SK-N-SH (cell line): ENCODE results near the gene CPNE7.

Source experiments
- RAD21 ChIP-seq: IDR thresholded peaks from 2 replicates; pipeline ENCODE4 v1.6.1; 2012; ENCODE audit warnings: mild to moderate bottlenecking, low read length
- RXRA ChIP-seq: IDR thresholded peaks from 2 replicates; pipeline ENCODE4 v1.4.0; 2012; ENCODE audit warnings: low read depth, mild to moderate bottlenecking, borderline replicate concordance
- YY1 ChIP-seq: IDR thresholded peaks from 2 replicates; pipeline ENCODE4 v1.4.0; 2012; ENCODE audit warnings: low read depth, mild to moderate bottlenecking
- TF ChIP-seq, protein P1 (sequence below): fragments of 200-600 bp; sonication (generic); IDR thresholded peaks from 2 replicates; pipeline ENCODE4 v1.6.1; 2017; ENCODE audit warnings: antibody characterized with exemption, mild to moderate bottlenecking, moderate library complexity
- TF ChIP-seq, protein P2 (sequence below): IDR thresholded peaks from 2 replicates; pipeline ENCODE4 v1.6.1; 2012; ENCODE audit warnings: mild to moderate bottlenecking, low read depth, low read length, moderate library complexity
- TF ChIP-seq, protein P3 (sequence below): IDR thresholded peaks from 2 replicates; pipeline ENCODE4 v1.4.0; 2012; ENCODE audit warnings: low read depth

DNA sequence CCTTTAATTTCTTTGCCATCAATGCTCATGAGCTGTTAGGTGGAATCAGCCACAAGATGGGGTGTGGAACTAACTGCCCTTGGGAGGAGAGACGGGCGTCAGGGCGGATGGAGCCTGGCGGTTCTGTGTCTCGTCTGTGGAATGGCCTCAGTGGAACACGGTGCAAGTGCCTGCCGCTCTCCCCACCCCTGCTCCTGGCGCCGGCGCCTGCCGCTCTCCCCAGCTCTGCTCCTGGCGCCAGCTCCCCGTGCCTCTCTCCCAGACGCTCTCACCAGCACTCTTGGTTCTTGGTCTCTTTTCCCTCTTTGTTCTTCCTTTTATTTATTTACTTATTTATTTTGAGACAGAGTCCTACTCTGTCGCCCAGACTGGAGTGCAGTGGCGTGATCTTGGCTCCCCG lies 28.3 kb upstream of the CPNE7 start:
- TF ChIP-seq RXRA: no peak
- TF ChIP-seq, protein P1, sequence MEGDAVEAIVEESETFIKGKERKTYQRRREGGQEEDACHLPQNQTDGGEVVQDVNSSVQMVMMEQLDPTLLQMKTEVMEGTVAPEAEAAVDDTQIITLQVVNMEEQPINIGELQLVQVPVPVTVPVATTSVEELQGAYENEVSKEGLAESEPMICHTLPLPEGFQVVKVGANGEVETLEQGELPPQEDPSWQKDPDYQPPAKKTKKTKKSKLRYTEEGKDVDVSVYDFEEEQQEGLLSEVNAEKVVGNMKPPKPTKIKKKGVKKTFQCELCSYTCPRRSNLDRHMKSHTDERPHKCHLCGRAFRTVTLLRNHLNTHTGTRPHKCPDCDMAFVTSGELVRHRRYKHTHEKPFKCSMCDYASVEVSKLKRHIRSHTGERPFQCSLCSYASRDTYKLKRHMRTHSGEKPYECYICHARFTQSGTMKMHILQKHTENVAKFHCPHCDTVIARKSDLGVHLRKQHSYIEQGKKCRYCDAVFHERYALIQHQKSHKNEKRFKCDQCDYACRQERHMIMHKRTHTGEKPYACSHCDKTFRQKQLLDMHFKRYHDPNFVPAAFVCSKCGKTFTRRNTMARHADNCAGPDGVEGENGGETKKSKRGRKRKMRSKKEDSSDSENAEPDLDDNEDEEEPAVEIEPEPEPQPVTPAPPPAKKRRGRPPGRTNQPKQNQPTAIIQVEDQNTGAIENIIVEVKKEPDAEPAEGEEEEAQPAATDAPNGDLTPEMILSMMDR: no peak
- TF ChIP-seq, protein P2, sequence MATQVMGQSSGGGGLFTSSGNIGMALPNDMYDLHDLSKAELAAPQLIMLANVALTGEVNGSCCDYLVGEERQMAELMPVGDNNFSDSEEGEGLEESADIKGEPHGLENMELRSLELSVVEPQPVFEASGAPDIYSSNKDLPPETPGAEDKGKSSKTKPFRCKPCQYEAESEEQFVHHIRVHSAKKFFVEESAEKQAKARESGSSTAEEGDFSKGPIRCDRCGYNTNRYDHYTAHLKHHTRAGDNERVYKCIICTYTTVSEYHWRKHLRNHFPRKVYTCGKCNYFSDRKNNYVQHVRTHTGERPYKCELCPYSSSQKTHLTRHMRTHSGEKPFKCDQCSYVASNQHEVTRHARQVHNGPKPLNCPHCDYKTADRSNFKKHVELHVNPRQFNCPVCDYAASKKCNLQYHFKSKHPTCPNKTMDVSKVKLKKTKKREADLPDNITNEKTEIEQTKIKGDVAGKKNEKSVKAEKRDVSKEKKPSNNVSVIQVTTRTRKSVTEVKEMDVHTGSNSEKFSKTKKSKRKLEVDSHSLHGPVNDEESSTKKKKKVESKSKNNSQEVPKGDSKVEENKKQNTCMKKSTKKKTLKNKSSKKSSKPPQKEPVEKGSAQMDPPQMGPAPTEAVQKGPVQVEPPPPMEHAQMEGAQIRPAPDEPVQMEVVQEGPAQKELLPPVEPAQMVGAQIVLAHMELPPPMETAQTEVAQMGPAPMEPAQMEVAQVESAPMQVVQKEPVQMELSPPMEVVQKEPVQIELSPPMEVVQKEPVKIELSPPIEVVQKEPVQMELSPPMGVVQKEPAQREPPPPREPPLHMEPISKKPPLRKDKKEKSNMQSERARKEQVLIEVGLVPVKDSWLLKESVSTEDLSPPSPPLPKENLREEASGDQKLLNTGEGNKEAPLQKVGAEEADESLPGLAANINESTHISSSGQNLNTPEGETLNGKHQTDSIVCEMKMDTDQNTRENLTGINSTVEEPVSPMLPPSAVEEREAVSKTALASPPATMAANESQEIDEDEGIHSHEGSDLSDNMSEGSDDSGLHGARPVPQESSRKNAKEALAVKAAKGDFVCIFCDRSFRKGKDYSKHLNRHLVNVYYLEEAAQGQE: no peak
- TF ChIP-seq, protein P3, sequence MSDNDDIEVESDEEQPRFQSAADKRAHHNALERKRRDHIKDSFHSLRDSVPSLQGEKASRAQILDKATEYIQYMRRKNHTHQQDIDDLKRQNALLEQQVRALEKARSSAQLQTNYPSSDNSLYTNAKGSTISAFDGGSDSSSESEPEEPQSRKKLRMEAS: no peak
- no peak for TF ChIP-seq YY1
- no peak for TF ChIP-seq RAD21
